Dendritic cell treated with granulocyte-macrophage colony-stimulating factor and Interleukin-4, amounts not matched to agents 40 ng/mL and 50 ng/mL, for 4 days (primary cell): ENCODE results near the gene PLXND1.
A peak's percentile ranks its signal among the peaks of the same experiment; 100 is the strongest.

Experiments
- H3K27ac Mint-ChIP-seq: one replicate; pipeline ENCODE4 v1.8.0; 2022; ENCODE audit warnings: mild to moderate bottlenecking, mixed read lengths
- H3K27me3 Mint-ChIP-seq: one replicate; pipeline ENCODE4 v1.8.0; 2022; ENCODE audit warnings: mild to moderate bottlenecking, mixed read lengths
- H3K36me3 Mint-ChIP-seq: one replicate; pipeline ENCODE4 v1.8.0; 2022; ENCODE audit warnings: low read depth, mixed read lengths
- H3K4me1 Mint-ChIP-seq: one replicate; pipeline ENCODE4 v1.8.0; 2022; ENCODE audit warnings: low read depth, mixed read lengths
- H3K4me3 Mint-ChIP-seq: one replicate; pipeline ENCODE4 v1.8.0; 2022; ENCODE audit warnings: mild to moderate bottlenecking, moderate library complexity, mixed read lengths
- H3K9me3 Mint-ChIP-seq: one replicate; pipeline ENCODE4 v1.8.0; 2022; ENCODE audit warnings: mixed read lengths
- intact Hi-C: fragments of 100-400 bp; cut with micrococcal nuclease; formaldehyde crosslinking; loops from one replicate; pipeline ENCODE4 v1.15.0; 2022

The PLXND1 gene

GRCh38 chr3:129636082-129636481 is 29.6 kb upstream of the PLXND1 start:
- intact Hi-C loops: no loop called here
- Mint-ChIP-seq H3K36me3 (no peaks in the 10 kb centered on the region), H3K4me1 (no peaks in the 10 kb centered on the region), H3K27ac (no peak overlapping the region), H3K9me3 (no peaks in the 10 kb centered on the region), H3K4me3 (no peak overlapping the region), H3K27me3 (peaks cover 2% of the 10 kb centered on the region)

- H3K27me3 Mint-ChIP-seq: peaks cover 2% of the 10 kb centered on the region
- H3K36me3 Mint-ChIP-seq: no peaks in the 10 kb centered on the region
- intact Hi-C loops: no loop called here
- no peaks in the 10 kb centered on the region for H3K9me3 Mint-ChIP-seq
- H3K4me3 Mint-ChIP-seq: no peak overlapping the region
- H3K4me1 Mint-ChIP-seq: no peaks in the 10 kb centered on the region
- no peak overlapping the region for H3K27ac Mint-ChIP-seq
These were observed 29.2 kb upstream of the PLXND1 start for GRCh38 chr3:129635656-129636055.

GRCh38 chr3:129633751-129634481 is 27.4 kb upstream of the PLXND1 start:
- Mint-ChIP-seq H3K4me1 (no peaks in the 10 kb centered on the region), H3K27me3 (peaks cover 2% of the 10 kb centered on the region), H3K36me3 (no peaks in the 10 kb centered on the region), H3K9me3 (no peaks in the 10 kb centered on the region), H3K4me3 (no peak overlapping the region), H3K27ac (no peak overlapping the region)
- intact Hi-C loops: no loop called here

- peaks cover 4% of the 10 kb centered on the region for H3K4me1 Mint-ChIP-seq
- H3K36me3 Mint-ChIP-seq: no peaks in the 10 kb centered on the region
- H3K4me3 Mint-ChIP-seq: no peak overlapping the region
- intact Hi-C loops: no loop called here
- no peaks in the 10 kb centered on the region for H3K9me3 Mint-ChIP-seq
- peaks cover 2% of the 10 kb centered on the region for H3K27me3 Mint-ChIP-seq
- no peak overlapping the region for H3K27ac Mint-ChIP-seq
These were observed 26.5 kb upstream of the PLXND1 start for GRCh38 chr3:129632977-129633376.

- Mint-ChIP-seq H3K27me3 (peaks cover 2% of the 10 kb centered on the region), H3K9me3 (no peaks in the 10 kb centered on the region), H3K36me3 (peaks cover 2% of the 10 kb centered on the region), H3K4me3 (no peak overlapping the region), H3K4me1 (peaks cover 8% of the 10 kb centered on the region), H3K27ac (no peak overlapping the region)
- intact Hi-C loops: no loop called here
These were observed 26.1 kb upstream of the PLXND1 start for GRCh38 chr3:129632556-129632955.

GRCh38 chr3:129632056-129632455 is 25.6 kb upstream of the PLXND1 start:
- intact Hi-C loops: no loop called here
- Mint-ChIP-seq H3K27ac (no peak overlapping the region), H3K9me3 (no peaks in the 10 kb centered on the region), H3K4me3 (no peak overlapping the region), H3K4me1 (peaks cover 13% of the 10 kb centered on the region), H3K27me3 (no peaks in the 10 kb centered on the region), H3K36me3 (peaks cover 7% of the 10 kb centered on the region)

- Mint-ChIP-seq H3K36me3 (peaks cover 9% of the 10 kb centered on the region), H3K4me1 (peaks cover 39% of the 10 kb centered on the region), H3K27ac (peak overlapping the region; percentile 95), H3K9me3 (no peaks in the 10 kb centered on the region), H3K27me3 (no peaks in the 10 kb centered on the region), H3K4me3 (no peak overlapping the region)
- intact Hi-C loops: loop anchor here (2.0 to 5.0 kb wide), 2 partner anchors 200 to 303 kb away; no protein-coding TSS in a partner anchor
These were observed 22.5 kb upstream of the PLXND1 start for GRCh38 chr3:129629011-129629410.

GRCh38 chr3:129628169-129628522 is 21.7 kb upstream of the PLXND1 start:
- Mint-ChIP-seq H3K36me3 (peaks cover 9% of the 10 kb centered on the region), H3K4me1 (peaks cover 48% of the 10 kb centered on the region), H3K27me3 (no peaks in the 10 kb centered on the region), H3K9me3 (no peaks in the 10 kb centered on the region), H3K4me3 (peak overlapping the region; percentile 81), H3K27ac (peak overlapping the region; percentile 95)
- intact Hi-C loops: loop anchor here (2.0 to 5.0 kb wide), 2 partner anchors 201 to 304 kb away; no protein-coding TSS in a partner anchor

GRCh38 chr3:129627350-129628168 is 21.1 kb upstream of the PLXND1 start:
- Mint-ChIP-seq H3K9me3 (no peaks in the 10 kb centered on the region), H3K4me3 (peak overlapping the region; percentile 81), H3K4me1 (peaks cover 54% of the 10 kb centered on the region), H3K27ac (peak overlapping the region; percentile 95), H3K27me3 (no peaks in the 10 kb centered on the region), H3K36me3 (peaks cover 9% of the 10 kb centered on the region)
- intact Hi-C loops: loop anchor here (2.0 to 5.0 kb wide), 3 partner anchors 137 to 305 kb away; no protein-coding TSS in a partner anchor

GRCh38 chr3:129626744-129627349 is 20.4 kb upstream of the PLXND1 start:
- H3K9me3 Mint-ChIP-seq: no peaks in the 10 kb centered on the region

GRCh38 chr3:129625072-129625874 is 18.8 kb upstream of the PLXND1 start:
- H3K36me3 Mint-ChIP-seq: peaks cover 9% of the 10 kb centered on the region
- H3K9me3 Mint-ChIP-seq: no peaks in the 10 kb centered on the region
- intact Hi-C loops: loop anchor here (5.0 kb wide), 1 partner anchor 307 kb away; no protein-coding TSS in a partner anchor
- H3K27ac Mint-ChIP-seq: peak overlapping the region; percentile 95
- H3K27me3 Mint-ChIP-seq: no peaks in the 10 kb centered on the region
- peaks cover 72% of the 10 kb centered on the region for H3K4me1 Mint-ChIP-seq
- H3K4me3 Mint-ChIP-seq: peak overlapping the region; percentile 49

More at GRCh38 chr3:129626744-129627349, 20.4 kb upstream of the PLXND1 start:
- no peaks in the 10 kb centered on the region for H3K27me3 Mint-ChIP-seq
- H3K4me3 Mint-ChIP-seq: peak overlapping the region; percentile 81
- intact Hi-C loops: loop anchor here (2.0 to 5.0 kb wide), 2 partner anchors 136 to 305 kb away; no protein-coding TSS in a partner anchor
- peak overlapping the region; percentile 95 for H3K27ac Mint-ChIP-seq
- peaks cover 61% of the 10 kb centered on the region for H3K4me1 Mint-ChIP-seq
- H3K36me3 Mint-ChIP-seq: peaks cover 9% of the 10 kb centered on the region

GRCh38 chr3:129624347-129625071 is 18.0 kb upstream of the PLXND1 start:
- H3K27ac Mint-ChIP-seq: peak overlapping the region; percentile 95
- H3K9me3 Mint-ChIP-seq: no peaks in the 10 kb centered on the region
- peak overlapping the region; percentile 49 for H3K4me3 Mint-ChIP-seq
- peaks cover 79% of the 10 kb centered on the region for H3K4me1 Mint-ChIP-seq
- H3K36me3 Mint-ChIP-seq: peaks cover 9% of the 10 kb centered on the region
- intact Hi-C loops: loop anchor here (5.0 kb wide), 1 partner anchor 308 kb away; no protein-coding TSS in a partner anchor
- H3K27me3 Mint-ChIP-seq: no peaks in the 10 kb centered on the region
